K562 (cell line): ENCODE measurements around the gene HCFC1R1. TPM values are rescaled to one million over a fixed set of nuclear protein-coding genes. Genes with fewer than 3 reads are reported as not detected.

ENCODE experiments used
- BMI1 ChIP-seq: fragments of 150-350 bp; IDR thresholded peaks from 2 replicates; pipeline ENCODE4 v1.6.1; 2014; ENCODE audit warnings: low read length
- BRD9 ChIP-seq: fragments of 450-650 bp; IDR thresholded peaks from 2 replicates; pipeline ENCODE4 v1.6.1; 2018; ENCODE audit warnings: low read depth; ENCODE audit not compliant: partially characterized antibody
- C11orf30 ChIP-seq: fragments of 450-650 bp; IDR thresholded peaks from 2 replicates; pipeline ENCODE4 v1.6.1; 2016; ENCODE audit warnings: low read depth, mild to moderate bottlenecking
- EGR1 ChIP-seq: fragments of 450-650 bp; conservative IDR thresholded peaks from 2 replicates; pipeline ENCODE4 v1.6.1; 2017; ENCODE audit warnings: mild to moderate bottlenecking
- ETS2 ChIP-seq: IDR thresholded peaks from 2 replicates; pipeline ENCODE4 v1.6.1; 2016; ENCODE audit warnings: borderline replicate concordance, missing genetic modification characterization, mild to moderate bottlenecking, moderate library complexity, missing compliant biosample characterization; ENCODE audit not compliant: poor library complexity, severe bottlenecking
- HDAC6 ChIP-seq: IDR thresholded peaks from 2 replicates; pipeline ENCODE4 v1.6.1; 2012; ENCODE audit warnings: low read depth, mild to moderate bottlenecking, control low read depth, inconsistent platforms, low read length, moderate library complexity
- IRF2 ChIP-seq: sonication (generic); formaldehyde crosslinking; IDR thresholded peaks from 2 replicates; pipeline ENCODE4 v1.8.1; 2022; ENCODE audit warnings: mild to moderate bottlenecking, missing genetic modification reagents
- KAT8 ChIP-seq: fragments of 450-650 bp; IDR thresholded peaks from 2 replicates; pipeline ENCODE4 v1.6.1; 2016; ENCODE audit warnings: low read depth, mild to moderate bottlenecking
- MTF1 ChIP-seq: fragments of 250-450 bp; sonication (Bioruptor Pico); IDR thresholded peaks from 2 replicates; pipeline ENCODE4 v1.9.0; 2021; ENCODE audit warnings: moderate library complexity, mild to moderate bottlenecking, inconsistent platforms, borderline replicate concordance
- NBN ChIP-seq: fragments of 450-650 bp; IDR thresholded peaks from 2 replicates; pipeline ENCODE4 v1.6.1; 2016; ENCODE audit warnings: low read depth, mild to moderate bottlenecking
- NCOA2 ChIP-seq, 2 experiments: fragments of 450-650 bp; IDR thresholded peaks; 2 replicates each; pipeline ENCODE4 v1.6.1; 2018; ENCODE audit warnings: mild to moderate bottlenecking in 2 of 2, moderate library complexity in 1 of 2; ENCODE audit not compliant: partially characterized antibody in 2 of 2
- NFXL1 ChIP-seq: fragments of 450-650 bp; formaldehyde crosslinking; IDR thresholded peaks from 2 replicates; pipeline ENCODE4 v1.4.0; 2021; ENCODE audit warnings: mild to moderate bottlenecking
- PHF21A ChIP-seq: fragments of 450-650 bp; IDR thresholded peaks from 2 replicates; pipeline ENCODE4 v1.6.1; 2017; ENCODE audit warnings: low read depth, borderline replicate concordance
- POLR2B ChIP-seq: fragments of 450-650 bp; IDR thresholded peaks from 2 replicates; pipeline ENCODE4 v1.6.1; 2018; ENCODE audit warnings: low read depth; ENCODE audit not compliant: partially characterized antibody
- PRMT5 ChIP-seq: sonication (generic); formaldehyde crosslinking; IDR thresholded peaks from 2 replicates; pipeline ENCODE4 v1.5.0; 2020; ENCODE audit warnings: missing genetic modification reagents
- PURB ChIP-seq: sonication (generic); formaldehyde crosslinking; IDR thresholded peaks from 2 replicates; pipeline ENCODE4 v1.9.0; 2021; ENCODE audit warnings: low read depth, mild to moderate bottlenecking, missing genetic modification reagents
- RHOXF2B ChIP-seq: fragments of 250-450 bp; sonication (Bioruptor Pico); conservative IDR thresholded peaks from 2 replicates; pipeline ENCODE4 v1.5.1; 2021
- XRCC4 ChIP-seq: IDR thresholded peaks from one replicate; pipeline ENCODE4 v1.6.1; 2011; ENCODE audit not compliant: insufficient read depth, insufficient read length; ENCODE audit errors: extremely low read depth
- YBX1 ChIP-seq: fragments of 450-650 bp; IDR thresholded peaks from 2 replicates; pipeline ENCODE4 v1.7.1; 2016; ENCODE audit warnings: mild to moderate bottlenecking
- ZNF134 ChIP-seq: fragments of 250-450 bp; sonication (Bioruptor Pico); conservative IDR thresholded peaks from 2 replicates; pipeline ENCODE4 v1.4.0; 2020
- ZNF764 ChIP-seq: fragments of 250-450 bp; sonication (Bioruptor Pico); IDR thresholded peaks from 2 replicates; pipeline ENCODE4 v1.4.0; 2020; ENCODE audit warnings: low read depth, mild to moderate bottlenecking, moderate library complexity
- ZNF778 ChIP-seq: fragments of 450-650 bp; formaldehyde crosslinking; IDR thresholded peaks from 2 replicates; pipeline ENCODE4 v1.4.0; 2020; ENCODE audit warnings: mild to moderate bottlenecking, moderate library complexity
- polyA plus RNA-seq, 8 experiments: library from polyadenylated mRNA; depleted of rRNA in 4 of 8; stranded (reverse) in 5 of 8; unstranded in 3 of 8; fragments of >200 nt; fragmentation: Nextera tagmentation in 2 of 8; fragmentation: Illumina TruSeq in 1 of 8; extraction: Ambion mirVana in 2 of 8; extraction: Trizol in 1 of 8; gene quantifications; 2 replicates each; pipeline versions ENCODE4 v1.2.1 to v1.2.3, GENCODE V29; 2011 to 2014; ENCODE audit warnings: inconsistent platforms in 1 of 8, missing spikeins in 1 of 8
- total RNA-seq, 7 experiments: library from RNA; depleted of rRNA in 6 of 7; stranded (reverse); fragments of >200 nt in 6 of 7; fragmentation: Illumina TruSeq in 2 of 7; extraction: Trizol in 2 of 7; gene quantifications; 2 replicates each; pipeline versions ENCODE4 v1.2.1 to v1.2.3, GENCODE V29; 2011 to 2021; ENCODE audit warnings: low replicate concordance in 1 of 7
- TF ChIP-seq, protein P1 (sequence below): IDR thresholded peaks from 2 replicates; pipeline ENCODE4 v1.6.1; 2014; ENCODE audit warnings: antibody characterized with exemption
- TF ChIP-seq, protein P2 (sequence below): fragments of 200-800 bp; sonication (Bioruptor generic); IDR thresholded peaks from 2 replicates; pipeline ENCODE4 v1.6.1; 2017; ENCODE audit warnings: missing genetic modification characterization, missing compliant biosample characterization
- TF ChIP-seq, protein P3 (sequence below): fragments of 450-650 bp; formaldehyde crosslinking; conservative IDR thresholded peaks from 2 replicates; pipeline ENCODE4 v1.4.0; 2022; ENCODE audit warnings: mild to moderate bottlenecking, missing genetic modification characterization

The HCFC1R1 gene
- total and polyA plus RNA-seq, 9 of the 15 experiments (the other 6 are each of a cell fraction or from before 2014, with no cell fraction given), result 2.2 to 29.0 (median 11.2) TPM

DNA sequence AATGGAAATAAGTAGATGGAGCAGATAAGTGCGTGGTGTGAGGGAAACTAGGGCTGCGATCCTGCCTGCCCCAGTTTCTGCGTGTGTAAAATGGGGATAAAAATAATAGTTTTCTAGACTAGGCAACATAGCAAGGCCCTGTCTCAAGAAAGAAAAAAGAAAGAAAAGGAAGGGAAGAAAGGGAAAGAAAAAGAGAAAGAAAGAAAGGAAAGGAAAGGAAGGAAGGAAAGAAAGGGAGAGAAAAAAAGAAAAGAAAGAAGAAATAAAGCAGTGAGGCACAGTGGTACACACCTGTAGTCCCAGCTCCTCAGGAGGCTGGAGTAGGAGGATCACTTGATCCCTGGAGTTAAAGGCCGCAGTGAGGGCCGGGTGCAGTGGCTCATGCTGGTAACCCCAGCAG, 41.3 kb downstream of the HCFC1R1 start (continued):
- TF ChIP-seq ETS2 (tag) (no peak), EGR1 (no peak), HDAC6 (no peak), C11orf30 (no peak), BRD9 (no peak), YBX1 (no peak), PURB (CRISPR knock-in tag) (no peak), PHF21A (no peak), IRF2 (CRISPR knock-in tag) (no peak), NBN (no peak), ZNF764 (CRISPR knock-in tag) (no peak), PRMT5 (CRISPR knock-in tag) (no peak), NFXL1 (CRISPR knock-in tag) (no peak), KAT8 (no peak), ZNF134 (CRISPR knock-in tag) (no peak), POLR2B (no peak), RHOXF2B (CRISPR knock-in tag) (no peak), NCOA2 (IDR thresholded peaks at IDR 0.05; ENCODE audit: partially characterized antibody in 2 of 2) (no peak), MTF1 (CRISPR knock-in tag) (no peak), ZNF778 (CRISPR knock-in tag) (no peak), BMI1 (no peak), XRCC4 (no peak)
- TF ChIP-seq, protein P1, sequence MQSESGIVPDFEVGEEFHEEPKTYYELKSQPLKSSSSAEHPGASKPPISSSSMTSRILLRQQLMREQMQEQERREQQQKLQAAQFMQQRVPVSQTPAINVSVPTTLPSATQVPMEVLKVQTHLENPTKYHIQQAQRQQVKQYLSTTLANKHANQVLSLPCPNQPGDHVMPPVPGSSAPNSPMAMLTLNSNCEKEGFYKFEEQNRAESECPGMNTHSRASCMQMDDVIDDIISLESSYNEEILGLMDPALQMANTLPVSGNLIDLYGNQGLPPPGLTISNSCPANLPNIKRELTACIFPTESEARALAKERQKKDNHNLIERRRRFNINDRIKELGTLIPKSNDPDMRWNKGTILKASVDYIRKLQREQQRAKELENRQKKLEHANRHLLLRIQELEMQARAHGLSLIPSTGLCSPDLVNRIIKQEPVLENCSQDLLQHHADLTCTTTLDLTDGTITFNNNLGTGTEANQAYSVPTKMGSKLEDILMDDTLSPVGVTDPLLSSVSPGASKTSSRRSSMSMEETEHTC, result no peak
- TF ChIP-seq, protein P2, sequence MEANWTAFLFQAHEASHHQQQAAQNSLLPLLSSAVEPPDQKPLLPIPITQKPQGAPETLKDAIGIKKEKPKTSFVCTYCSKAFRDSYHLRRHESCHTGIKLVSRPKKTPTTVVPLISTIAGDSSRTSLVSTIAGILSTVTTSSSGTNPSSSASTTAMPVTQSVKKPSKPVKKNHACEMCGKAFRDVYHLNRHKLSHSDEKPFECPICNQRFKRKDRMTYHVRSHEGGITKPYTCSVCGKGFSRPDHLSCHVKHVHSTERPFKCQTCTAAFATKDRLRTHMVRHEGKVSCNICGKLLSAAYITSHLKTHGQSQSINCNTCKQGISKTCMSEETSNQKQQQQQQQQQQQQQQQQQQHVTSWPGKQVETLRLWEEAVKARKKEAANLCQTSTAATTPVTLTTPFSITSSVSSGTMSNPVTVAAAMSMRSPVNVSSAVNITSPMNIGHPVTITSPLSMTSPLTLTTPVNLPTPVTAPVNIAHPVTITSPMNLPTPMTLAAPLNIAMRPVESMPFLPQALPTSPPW (CRISPR knock-in tag), result no peak
- TF ChIP-seq, protein P3, sequence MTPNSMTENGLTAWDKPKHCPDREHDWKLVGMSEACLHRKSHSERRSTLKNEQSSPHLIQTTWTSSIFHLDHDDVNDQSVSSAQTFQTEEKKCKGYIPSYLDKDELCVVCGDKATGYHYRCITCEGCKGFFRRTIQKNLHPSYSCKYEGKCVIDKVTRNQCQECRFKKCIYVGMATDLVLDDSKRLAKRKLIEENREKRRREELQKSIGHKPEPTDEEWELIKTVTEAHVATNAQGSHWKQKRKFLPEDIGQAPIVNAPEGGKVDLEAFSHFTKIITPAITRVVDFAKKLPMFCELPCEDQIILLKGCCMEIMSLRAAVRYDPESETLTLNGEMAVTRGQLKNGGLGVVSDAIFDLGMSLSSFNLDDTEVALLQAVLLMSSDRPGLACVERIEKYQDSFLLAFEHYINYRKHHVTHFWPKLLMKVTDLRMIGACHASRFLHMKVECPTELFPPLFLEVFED, result 0 out of 2 replicates have a peak, but pooled peaks have one; percentile 10
